ENCODE measurements around the gene KIF4A. TPM values are rescaled to one million over a fixed set of nuclear protein-coding genes. Genes with fewer than 3 reads are reported as not detected.
A peak's percentile ranks its signal among the peaks of the same experiment; 100 is the strongest.

The KIF4A gene
- total RNA-seq, 4 donors from 2014 or later = 0.39 to 1.8 (median 0.99) TPM

GRCh38 chrX:70439016-70439415, 149.1 kb downstream of the KIF4A start:
- 52% methylated on average over 1 of the region's 1 CpG; no CpG with 5 or more reads in 1 of the 2 donors for WGBS, 2 donors
- no peak for TF ChIP-seq POLR2A (IDR thresholded peaks at IDR 0.05)
- TF ChIP-seq CTCF (IDR thresholded peaks at IDR 0.05) = no peak
- intact Hi-C loops (cut with DNase I; ENCODE audit: low total_unique reads) = no loop called here
- no peak for DNase-seq (ENCODE audit: low spot score in 2 of 2)
- no peak overlapping the region for H3K4me3 ChIP-seq (ENCODE audit: low read depth, poor library complexity, severe bottlenecking)

- H3K4me3 ChIP-seq (ENCODE audit: low read depth, poor library complexity, severe bottlenecking) = no peak overlapping the region
- DNase-seq (ENCODE audit: low spot score in 2 of 2) = no peak
- no peak for TF ChIP-seq POLR2A (IDR thresholded peaks at IDR 0.05)
- TF ChIP-seq CTCF (IDR thresholded peaks at IDR 0.05) = no peak
- 54 to 56% methylated on average over 6 of the region's 6 CpGs for WGBS, 2 donors
- intact Hi-C loops (cut with DNase I; ENCODE audit: low total_unique reads) = no loop called here
Measured at GRCh38 chrX:70442224-70442623, 152.3 kb downstream of the KIF4A start.

- 17 to 34% methylated on average over 10 to 19 of the region's 21 CpGs for WGBS, 2 donors
- H3K4me3 ChIP-seq (ENCODE audit: low read depth, poor library complexity, severe bottlenecking) = no peak within 1 kb of the TSS
- TF ChIP-seq CTCF (IDR thresholded peaks at IDR 0.05) (no peak), POLR2A (IDR thresholded peaks at IDR 0.05) (no peak)
- intact Hi-C loops (cut with DNase I; ENCODE audit: low total_unique reads) = no loop called here
- peak in 1 of 2 donors; percentile 82 for DNase-seq (ENCODE audit: low spot score in 2 of 2)
Measured at GRCh38 chrX:70444326-70444945, 154.5 kb downstream of the KIF4A start, which contains the start of gene DLG3. TSS of gene DLG3 (plus strand) at chrX:70444835. CDS start at chrX:70445202, 367 bp downstream.

- WGBS, 2 donors = 6 to 42% methylated on average over 6 to 49 of the region's 61 CpGs
- no peak overlapping the region for H3K4me3 ChIP-seq (ENCODE audit: low read depth, poor library complexity, severe bottlenecking)
- intact Hi-C loops (cut with DNase I; ENCODE audit: low total_unique reads) = no loop called here
- peak in 1 of 2 donors; percentile 74 for DNase-seq (ENCODE audit: low spot score in 2 of 2)
- TF ChIP-seq POLR2A (IDR thresholded peaks at IDR 0.05) = no peak
- TF ChIP-seq CTCF (IDR thresholded peaks at IDR 0.05) = no peak
Measured at GRCh38 chrX:70444946-70445656, 155.2 kb downstream of the KIF4A start.

- 64 to 88% methylated on average over 4 to 9 of the region's 9 CpGs for WGBS, 2 donors
- intact Hi-C loops (cut with DNase I; ENCODE audit: low total_unique reads) = no loop called here
- TF ChIP-seq CTCF (IDR thresholded peaks at IDR 0.05) = no peak
- TF ChIP-seq POLR2A (IDR thresholded peaks at IDR 0.05) = no peak
- peak in 1 of 2 donors; percentile 63 for DNase-seq (ENCODE audit: low spot score in 2 of 2)
- H3K4me3 ChIP-seq (ENCODE audit: low read depth, poor library complexity, severe bottlenecking) = no peak overlapping the region
Measured at GRCh38 chrX:70445951-70446350, 156.0 kb downstream of the KIF4A start.
